NCI-H748 (cell line): ENCODE data around the gene C11orf54.
"Not testable (repeated sequence)": the region's sequence is repeated elsewhere in the genome, so short reads cannot be mapped to it uniquely, and the experiment has no call there.

Experiments
- DNase-seq: peaks from one replicate; lab custom pipeline; 2025; ENCODE audit not compliant: unreplicated experiment; lab: John Stamatoyannopoulos, UW

Gene C11orf54

GRCh38 chr11:93734427-93735222 lies 6.8 kb upstream of the C11orf54 start:
- no peak for DNase-seq

- no peak for DNase-seq
These were observed 5.8 kb upstream of the C11orf54 start for GRCh38 chr11:93735627-93736026.

- DNase-seq, result no peak
These were observed 5.3 kb upstream of the C11orf54 start for GRCh38 chr11:93736129-93736528.

- no peak for DNase-seq
These were observed 3.4 kb upstream of the C11orf54 start for GRCh38 chr11:93737904-93738612.

- DNase-seq, result no peak
These were observed 2.8 kb upstream of the C11orf54 start for GRCh38 chr11:93738647-93739081.

GRCh38 chr11:93740031-93740729 lies 1.3 kb upstream of the C11orf54 start:
- DNase-seq, result peak; percentile 3

- peak; percentile 67 for DNase-seq
These were observed 760 bp upstream of the C11orf54 start for GRCh38 chr11:93740730-93741093.

- peak; percentile 63 for DNase-seq
These were observed 382 bp downstream of the C11orf54 start for GRCh38 chr11:93741882-93742226.

GRCh38 chr11:93743291-93743690 lies 1.8 kb downstream of the C11orf54 start:
- DNase-seq, result no peak

- no peak for DNase-seq
These were observed 3.2 kb downstream of the C11orf54 start for GRCh38 chr11:93744669-93745004.

GRCh38 chr11:93745005-93745755 lies 3.7 kb downstream of the C11orf54 start:
- DNase-seq, result not testable (repeated sequence)

GRCh38 chr11:93746101-93746500 lies 4.6 kb downstream of the C11orf54 start:
- DNase-seq, result no peak

- no peak for DNase-seq
These were observed 5.7 kb downstream of the C11orf54 start for GRCh38 chr11:93747122-93747521.

- DNase-seq, result no peak
These were observed 9.5 kb downstream of the C11orf54 start for GRCh38 chr11:93751001-93751400.

GRCh38 chr11:93753241-93753640 lies 11.8 kb downstream of the C11orf54 start:
- no peak for DNase-seq

GRCh38 chr11:93756748-93757147 lies 15.3 kb downstream of the C11orf54 start:
- no peak for DNase-seq

GRCh38 chr11:93757301-93757700 lies 15.8 kb downstream of the C11orf54 start:
- DNase-seq, result no peak

- DNase-seq, result no peak
These were observed 16.7 kb downstream of the C11orf54 start for GRCh38 chr11:93757924-93758865.

GRCh38 chr11:93759123-93759522 lies 17.7 kb downstream of the C11orf54 start:
- DNase-seq, result not testable (repeated sequence)

GRCh38 chr11:93761910-93762309 lies 20.4 kb downstream of the C11orf54 start:
- no peak for DNase-seq
